IMR-90 (cell line): Measurements from ENCODE around the gene PARK7. TPM values are rescaled to one million over a fixed set of nuclear protein-coding genes. Genes with fewer than 3 reads are reported as not detected.

Experiments
- ATAC-seq: fragments of 200-7000 bp; cut with Tn5 transposase; 2 replicates; pipeline ENCODE4 v1.9.1; 2020; ENCODE audit warnings: low read depth, mild to moderate bottlenecking, moderate library complexity
- BruUV-seq: library from RNA; stranded (reverse); fragments of 400-500 nt; replicated peaks from 2 replicates; lab custom pipeline; 2021; lab: Mats Ljungman, UMichigan
- CTCF ChIA-PET: fragments of 300-600 bp; formaldehyde crosslinking; extraction: SDS; loops from one replicate; lab custom pipeline; 2021; ENCODE audit warnings: antibody characterized with exemption; lab: Yijun Ruan, JAX
- POLR2A ChIA-PET: fragments of 300-600 bp; sonication (Branson Sonifier 250); formaldehyde crosslinking; loops from one replicate; lab custom pipeline; 2022; ENCODE audit warnings: antibody characterized with exemption; ENCODE audit not compliant: unreplicated experiment; lab: Charles Lee
- DNase-seq: peaks from one replicate; pipeline ENCODE4 v3.0.0; 2013
- H2AFZ ChIP-seq: replicated peaks from 2 replicates; pipeline ENCODE3; 2013; ENCODE audit warnings: low read length, mild to moderate bottlenecking; ENCODE audit not compliant: poor library complexity
- H2AK5ac ChIP-seq: 2 replicates; pipeline ENCODE4 v1.6.1; 2013; ENCODE audit warnings: low read depth, low read length, inconsistent platforms
- H2AK9ac ChIP-seq: replicated peaks from 2 replicates; pipeline ENCODE3; 2013; ENCODE audit warnings: mild to moderate bottlenecking, low read depth, low read length, moderate library complexity; ENCODE audit not compliant: poor library complexity
- H2BK120ac ChIP-seq: 2 replicates; pipeline ENCODE4 v1.6.1; 2013; ENCODE audit warnings: low read depth, low read length, inconsistent platforms
- H2BK15ac ChIP-seq: 3 replicates; pipeline ENCODE4 v1.6.1; 2013; ENCODE audit warnings: low read depth, low read length, inconsistent platforms
- H2BK20ac ChIP-seq: 2 replicates; pipeline ENCODE4 v1.6.1; 2013; ENCODE audit warnings: low read depth, mild to moderate bottlenecking, inconsistent platforms, low read length, moderate library complexity
- H2BK5ac ChIP-seq: 2 replicates; pipeline ENCODE4 v1.6.1; 2013; ENCODE audit warnings: mild to moderate bottlenecking, low read depth, low read length, inconsistent platforms; ENCODE audit not compliant: poor library complexity, severe bottlenecking
- H3K14ac ChIP-seq: replicated peaks from 2 replicates; pipeline ENCODE4 v1.6.1; 2013; ENCODE audit warnings: low read depth, low read length, inconsistent platforms
- H3K18ac ChIP-seq: 2 replicates; pipeline ENCODE4 v1.6.1; 2013; ENCODE audit warnings: low read depth, low read length, control low read depth
- H3K23ac ChIP-seq: 2 replicates; pipeline ENCODE4 v1.6.1; 2013; ENCODE audit warnings: low read depth, low read length, inconsistent platforms
- H3K27ac ChIP-seq: 2 replicates; pipeline ENCODE4 v1.5.1; 2013; ENCODE audit warnings: mild to moderate bottlenecking, control low read depth, low read length; ENCODE audit not compliant: insufficient read depth
- H3K27me3 ChIP-seq: 2 replicates; pipeline ENCODE4 v1.6.1; 2013; ENCODE audit warnings: low read length; ENCODE audit not compliant: control insufficient read depth, insufficient read depth
- H3K36me3 ChIP-seq: 2 replicates; pipeline ENCODE4 v1.6.1; 2013; ENCODE audit warnings: low read length, mixed read lengths; ENCODE audit not compliant: control insufficient read depth, insufficient read depth
- H3K4ac ChIP-seq: 2 replicates; pipeline ENCODE4 v1.6.1; 2013; ENCODE audit warnings: low read depth, low read length, inconsistent platforms
- H3K4me1 ChIP-seq: 2 replicates; pipeline ENCODE4 v1.6.1; 2013; ENCODE audit warnings: low read length, mixed read lengths; ENCODE audit not compliant: control insufficient read depth, insufficient read depth
- H3K4me2 ChIP-seq: 2 replicates; pipeline ENCODE4 v1.6.1; 2013; ENCODE audit warnings: low read depth, mild to moderate bottlenecking, control low read depth, low read length, moderate library complexity
- H3K4me3 ChIP-seq: 2 replicates; pipeline ENCODE4 v1.5.1; 2013; ENCODE audit warnings: low read depth, mild to moderate bottlenecking, control low read depth, low read length, moderate library complexity; ENCODE audit not compliant: insufficient read depth
- H3K56ac ChIP-seq: 2 replicates; pipeline ENCODE4 v1.6.1; 2013; ENCODE audit warnings: low read length, inconsistent platforms; ENCODE audit not compliant: insufficient read depth; ENCODE audit errors: extremely low read depth
- H3K79me1 ChIP-seq, 2 experiments: 2 replicates each; pipeline ENCODE4 v1.6.1; 2013; ENCODE audit warnings: low read length in 2 of 2, inconsistent platforms in 1 of 2, low read depth in 1 of 2
- H3K9ac ChIP-seq: 2 replicates; pipeline ENCODE4 v1.6.1; 2013; ENCODE audit warnings: low read depth, low read length, control low read depth
- H3K9me1 ChIP-seq: 2 replicates; pipeline ENCODE4 v1.6.1; 2013; ENCODE audit warnings: low read length, inconsistent platforms; ENCODE audit not compliant: insufficient read depth
- H3K9me3 ChIP-seq: 2 replicates; pipeline ENCODE4 v1.6.1; 2013; ENCODE audit warnings: low read length; ENCODE audit not compliant: control insufficient read depth, insufficient read depth
- H4K20me1 ChIP-seq: 2 replicates; pipeline ENCODE4 v1.6.1; 2013; ENCODE audit warnings: low read length, inconsistent platforms; ENCODE audit not compliant: insufficient read depth
- H4K5ac ChIP-seq: 2 replicates; pipeline ENCODE4 v1.6.1; 2013; ENCODE audit warnings: mild to moderate bottlenecking, low read depth, low read length, control low read depth
- H4K8ac ChIP-seq, 2 experiments: 2 replicates each; pipeline ENCODE4 v1.6.1; 2013; ENCODE audit warnings: low read depth in 2 of 2, low read length in 2 of 2, control low read depth in 1 of 2, inconsistent platforms in 1 of 2
- H4K91ac ChIP-seq: 2 replicates; pipeline ENCODE4 v1.6.1; 2013; ENCODE audit warnings: low read depth, low read length, inconsistent platforms; ENCODE audit not compliant: insufficient read depth
- BHLHE40 ChIP-seq: fragments of 150-350 bp; IDR thresholded peaks from 2 replicates; pipeline ENCODE4 v1.6.1; 2016; ENCODE audit warnings: mild to moderate bottlenecking, low read depth, low read length
- CEBPB ChIP-seq: IDR thresholded peaks from 2 replicates; pipeline ENCODE4 v1.6.1; 2012; ENCODE audit warnings: low read depth, low read length, improper control_type of control experiment
- CHD1 ChIP-seq: IDR thresholded peaks from 2 replicates; pipeline ENCODE4 v1.6.1; 2012; ENCODE audit warnings: low read depth, low read length, improper control_type of control experiment
- CTCF ChIP-seq: conservative IDR thresholded peaks from 2 replicates; pipeline ENCODE4 v1.5.1; 2012; ENCODE audit warnings: mild to moderate bottlenecking, low read depth, low read length, improper control_type of control experiment
- ELK1 ChIP-seq: fragments of 150-350 bp; IDR thresholded peaks from 2 replicates; pipeline ENCODE4 v1.6.1; 2016; ENCODE audit warnings: low read depth, mild to moderate bottlenecking, low read length, moderate library complexity, borderline replicate concordance
- MAFK ChIP-seq: IDR thresholded peaks from 2 replicates; pipeline ENCODE4 v1.6.1; 2012; ENCODE audit warnings: low read depth, low read length, improper control_type of control experiment
- MAZ ChIP-seq: IDR thresholded peaks from 2 replicates; pipeline ENCODE4 v1.6.1; 2012; ENCODE audit warnings: low read depth, mild to moderate bottlenecking, low read length, improper control_type of control experiment, moderate library complexity, borderline replicate concordance
- MXI1 ChIP-seq: IDR thresholded peaks from 2 replicates; pipeline ENCODE4 v1.6.1; 2012; ENCODE audit warnings: low read depth, mild to moderate bottlenecking, low read length, moderate library complexity, borderline replicate concordance
- NFE2L2 ChIP-seq: fragments of 150-350 bp; IDR thresholded peaks from 2 replicates; pipeline ENCODE4 v1.6.1; 2016; ENCODE audit warnings: low read depth, mild to moderate bottlenecking, low read length
- POLR2A ChIP-seq: IDR thresholded peaks from 2 replicates; pipeline ENCODE4 v1.6.1; 2012; ENCODE audit warnings: mild to moderate bottlenecking, low read depth, low read length
- RAD21 ChIP-seq: IDR thresholded peaks from 2 replicates; pipeline ENCODE4 v1.6.1; 2012; ENCODE audit warnings: low read length, improper control_type of control experiment
- RCOR1 ChIP-seq: IDR thresholded peaks from 2 replicates; pipeline ENCODE4 v1.6.1; 2012; ENCODE audit warnings: mild to moderate bottlenecking, low read length, improper control_type of control experiment; ENCODE audit not compliant: insufficient replicate concordance
- RFX5 ChIP-seq: IDR thresholded peaks from 2 replicates; pipeline ENCODE4 v1.8.0; 2012; ENCODE audit warnings: low read depth, mild to moderate bottlenecking, low read length, moderate library complexity
- SMC3 ChIP-seq: fragments of 150-350 bp; IDR thresholded peaks from 2 replicates; pipeline ENCODE4 v1.6.1; 2016; ENCODE audit warnings: low read depth, mild to moderate bottlenecking, antibody characterized with exemption, low read length, moderate library complexity
- WGBS, 2 experiments: methylation state at CpG; one replicate each; pipeline versions ENCODE4 v1.1.5 to v1.1.7; 2013; ENCODE audit warnings: missing lambda C conversion rate in 2 of 2; ENCODE audit not compliant: insufficient read length in 1 of 2; ENCODE audit errors: extremely low coverage in 2 of 2; 5-methylcytosine and 5-hydroxymethylcytosine counted together
- dilution Hi-C: fragments of 300-500 bp; cut with HindIII; formaldehyde crosslinking; loops from one replicate; pipeline ENCODE4 v1.14.3; 2018; ENCODE audit warnings: low sequenced_read_pairs; ENCODE audit not compliant: unreplicated experiment
- in situ Hi-C: fragments of 300-500 bp; cut with MboI; formaldehyde crosslinking; loops from 3 replicates; pipeline ENCODE4 v1.14.3; 2019; ENCODE audit warnings: low sequenced_read_pairs, inconsistent platforms, mixed read lengths
- intact Hi-C: fragments of 100-400 bp; cut with micrococcal nuclease; formaldehyde crosslinking; loops from 2 replicates; pipeline ENCODE4 v1.10.0; 2022
- polyA plus RNA-seq, 3 experiments: library from polyadenylated mRNA; depleted of rRNA; stranded (reverse); fragments of >200 nt; gene quantifications; 2 replicates each; pipeline ENCODE4 v1.2.3, GENCODE V29; 2012; ENCODE audit warnings: low replicate concordance in 1 of 3
- total RNA-seq: library from RNA; depleted of rRNA; stranded (reverse); fragments of >200 nt; gene quantifications from 2 replicates; pipeline ENCODE4 v1.2.3, GENCODE V29; 2012

Gene PARK7
- total and polyA plus RNA-seq, 2 of the 4 experiments (the other 2 are of a cell fraction): 207 to 357 TPM

- Histone ChIP-seq H3K4me2 (no peak overlapping the region), H2BK5ac (no peak overlapping the region), H3K56ac (no peak overlapping the region), H4K5ac (no peak overlapping the region), H2AFZ (no peak overlapping the region), H4K20me1 (peaks cover 32% of the 10 kb centered on the region), H3K27ac (no peak overlapping the region), H3K36me3 (peaks cover 40% of the 10 kb centered on the region), H4K91ac (no peak overlapping the region), H3K4me1 (peaks cover 9% of the 10 kb centered on the region), H3K9me3 (no peaks in the 10 kb centered on the region), H3K27me3 (no peaks in the 10 kb centered on the region), H2BK20ac (no peak overlapping the region), H3K9me1 (peaks cover 1% of the 10 kb centered on the region), H2AK9ac (no peak overlapping the region), H3K14ac (no peak overlapping the region), H3K18ac (no peak overlapping the region), H3K4me3 (no peak overlapping the region), H2AK5ac (no peak overlapping the region), H4K8ac (no peak overlapping the region; a peak in 1 of 4 replicates), H3K23ac (no peak overlapping the region), H3K4ac (0 out of 2 replicates have a peak overlapping the region, but pooled peaks have one; percentile 7), H2BK15ac (no peak overlapping the region), H2BK120ac (no peak overlapping the region), H3K79me1 (peaks cover 28 to 48% of the 10 kb centered on the region in 2 experiments), H3K9ac (no peak overlapping the region)
- WGBS, 2 experiments: 96% methylated on average over 3 of the region's 18 CpGs; no CpG with 5 or more reads in 1 of the 2 experiments
- DNase-seq (no peak), ATAC-seq (no peak)
- BruUV-seq: no TSS peak
- CTCF ChIA-PET: no interaction called here
- in situ Hi-C loops (no loop called here), dilution Hi-C loops (loop anchor here (25.0 kb wide), 1 partner anchor 303 kb away; the partner anchor contains the start of gene SLC45A1), intact Hi-C loops (no loop called here)
- POLR2A ChIA-PET: no interaction called here
- TF ChIP-seq POLR2A (no peak), ELK1 (no peak), MXI1 (no peak), MAZ (no peak), MAFK (no peak), CEBPB (no peak), BHLHE40 (no peak), SMC3 (no peak), CHD1 (no peak), RFX5 (no peak), RCOR1 (no peak), NFE2L2 (no peak), RAD21 (no peak), CTCF (no peak)
Observed at GRCh38 chr1:8009043-8010002, 47.8 kb downstream of the PARK7 start.
